A549 (cell line): Measurements from ENCODE around the gene ZBTB37. TPM values are rescaled to one million over a fixed set of nuclear protein-coding genes. Genes with fewer than 3 reads are reported as not detected.

Source experiments
- ATAC-seq, 2 experiments: fragments of 200-7000 bp in 1 of 2; fragments of >200 bp in 1 of 2; cut with Nextera tagmentation in 1 of 2; cut with Tn5 transposase in 1 of 2; 3 replicates each; pipeline versions ENCODE4 v1.8.0 to v1.9.1; 2018 to 2020; ENCODE audit warnings: mild to moderate bottlenecking in 1 of 2, moderate library complexity in 1 of 2
- CTCF ChIA-PET: fragments of 300-600 bp; sonication (Branson Sonifier 250); formaldehyde crosslinking; extraction: SDS; loops from one replicate; lab custom pipeline; 2021; ENCODE audit warnings: antibody characterized with exemption, inconsistent platforms; lab: Yijun Ruan, JAX
- POLR2A ChIA-PET: fragments of 350-600 bp; formaldehyde crosslinking; extraction: SDS; loops from one replicate; lab custom pipeline; 2021; ENCODE audit warnings: antibody characterized with exemption, inconsistent platforms; lab: Yijun Ruan, JAX
- DNase-seq, 2 experiments: peaks; one replicate each; pipeline versions ENCODE4 v3.0.0 to v3.0.0-alpha.2; 2011 to 2016; ENCODE audit warnings: low read depth in 1 of 2, low spot score in 1 of 2
- FAIRE-seq: peaks from 2 replicates; lab custom pipeline; 2011; peaks lifted over from hg19 to GRCh38; lab: Jason Lieb, UNC
- H3K27ac ChIP-seq, 2 experiments: fragments of >200 bp; sonication (Bioruptor Twin); formaldehyde crosslinking; 3 replicates each; pipeline ENCODE4 v1.5.1; 2016 to 2017
- H3K4me1 ChIP-seq: fragments of >200 bp; sonication (Bioruptor Twin); formaldehyde crosslinking; 3 replicates; pipeline ENCODE4 v1.6.1; 2016
- H3K4me2 ChIP-seq: fragments of >200 bp; sonication (Bioruptor Twin); formaldehyde crosslinking; 3 replicates; pipeline ENCODE4 v1.6.1; 2016
- H3K4me3 ChIP-seq: fragments of >200 bp; sonication (Bioruptor Twin); formaldehyde crosslinking; 3 replicates; pipeline ENCODE4 v1.5.1; 2016
- H3K9me3 ChIP-seq: fragments of >200 bp; sonication (Bioruptor Twin); formaldehyde crosslinking; 3 replicates; pipeline ENCODE4 v1.6.1; 2016
- ATOH8 ChIP-seq: fragments of 250-450 bp; sonication (Bioruptor Pico); IDR thresholded peaks from 2 replicates; pipeline ENCODE4 v1.5.0; 2020; ENCODE audit warnings: low read depth, mild to moderate bottlenecking, moderate library complexity
- E2F6 ChIP-seq: IDR thresholded peaks from 2 replicates; pipeline ENCODE4 v1.6.1; 2012; ENCODE audit warnings: low read depth, borderline replicate concordance
- EHMT2 ChIP-seq: fragments of 200-600 bp; sonication (generic); IDR thresholded peaks from 2 replicates; pipeline ENCODE4 v1.6.1; 2016; ENCODE audit warnings: antibody characterized with exemption, low read depth, mild to moderate bottlenecking, moderate library complexity
- EP300 ChIP-seq, 2 experiments: fragments of >200 bp; sonication (Bioruptor Twin); formaldehyde crosslinking; IDR thresholded peaks; 2 replicates in 1 of 2; 3 replicates in 1 of 2; pipeline ENCODE4 v1.6.1; 2016 to 2017
- FOXS1 ChIP-seq: fragments of 250-450 bp; sonication (Bioruptor Pico); IDR thresholded peaks from 2 replicates; pipeline ENCODE4 v1.5.0; 2020; ENCODE audit warnings: mild to moderate bottlenecking, moderate library complexity
- HOXA7 ChIP-seq: fragments of 250-450 bp; sonication (Bioruptor Pico); IDR thresholded peaks from 2 replicates; pipeline ENCODE4 v1.5.0; 2020; ENCODE audit warnings: mild to moderate bottlenecking, moderate library complexity
- HOXB5 ChIP-seq: fragments of 250-450 bp; sonication (Bioruptor Pico); IDR thresholded peaks from 2 replicates; pipeline ENCODE4 v1.5.0; 2020; ENCODE audit warnings: mild to moderate bottlenecking, moderate library complexity
- JUNB ChIP-seq: fragments of >200 bp; sonication (Bioruptor Twin); formaldehyde crosslinking; IDR thresholded peaks from 2 replicates; pipeline ENCODE4 v1.6.1; 2016
- MAFK ChIP-seq: fragments of 450-650 bp; IDR thresholded peaks from 2 replicates; pipeline ENCODE4 v1.6.1; 2014; ENCODE audit not compliant: partially characterized antibody
- NPAS2 ChIP-seq: fragments of 250-450 bp; sonication (Bioruptor Pico); IDR thresholded peaks from 2 replicates; pipeline ENCODE4 v1.8.0; 2022; ENCODE audit warnings: mild to moderate bottlenecking, moderate library complexity, borderline replicate concordance
- PBX3 ChIP-seq: IDR thresholded peaks from 2 replicates; pipeline ENCODE4 v1.6.1; 2012
- POLR2AphosphoS2 ChIP-seq: conservative IDR thresholded peaks from 2 replicates; pipeline ENCODE4 v1.6.1; 2012; ENCODE audit warnings: low read length, improper control_type of control experiment, inconsistent platforms
- RARB ChIP-seq: fragments of 250-450 bp; sonication (Bioruptor Pico); IDR thresholded peaks from 2 replicates; pipeline ENCODE4 v1.8.0; 2021; ENCODE audit warnings: mild to moderate bottlenecking, moderate library complexity
- RFX5 ChIP-seq: fragments of 450-650 bp; IDR thresholded peaks from 2 replicates; pipeline ENCODE4 v1.7.1; 2014; ENCODE audit warnings: antibody characterized with exemption, mild to moderate bottlenecking, moderate library complexity
- SMC3 ChIP-seq: fragments of >200 bp; sonication (Bioruptor Twin); formaldehyde crosslinking; IDR thresholded peaks from 3 replicates; pipeline ENCODE4 v1.6.1; 2018; ENCODE audit warnings: inconsistent platforms
- TP53 ChIP-seq: fragments of 250-450 bp; sonication (Bioruptor Pico); IDR thresholded peaks from 2 replicates; pipeline ENCODE4 v1.5.0; 2021; ENCODE audit warnings: mild to moderate bottlenecking, moderate library complexity
- USF2 ChIP-seq: fragments of 450-650 bp; IDR thresholded peaks from 2 replicates; pipeline ENCODE4 v1.6.1; 2014; ENCODE audit warnings: antibody characterized with exemption
- ZFP36 ChIP-seq: fragments of 450-650 bp; IDR thresholded peaks from 2 replicates; pipeline ENCODE4 v1.6.1; 2014; ENCODE audit warnings: borderline replicate concordance; ENCODE audit not compliant: partially characterized antibody
- ZSCAN20 ChIP-seq: fragments of 250-450 bp; sonication (Bioruptor Pico); IDR thresholded peaks from 2 replicates; pipeline ENCODE4 v1.8.0; 2022; ENCODE audit warnings: mild to moderate bottlenecking, moderate library complexity
- WGBS: methylation state at CpG from one replicate; pipeline ENCODE4 v1.1.6; 2017; ENCODE audit errors: missing lambda C conversion rate; 5-methylcytosine and 5-hydroxymethylcytosine counted together
- polyA plus RNA-seq, 4 experiments: library from polyadenylated mRNA; depleted of rRNA in 3 of 4; stranded (reverse); fragments of >200 nt; fragmentation: RNase III in 1 of 4; extraction: RNeasy Plus Mini Kit Qiagen cat#74134 plus additional on column Dnase treatment in 1 of 4; gene quantifications; 2 replicates in 3 of 4; 3 replicates in 1 of 4; pipeline ENCODE4 v1.2.3, GENCODE V29; 2011 to 2017
- TF ChIP-seq, protein P1 (sequence below): fragments of >200 bp; sonication (Bioruptor Twin); formaldehyde crosslinking; IDR thresholded peaks from 3 replicates; pipeline ENCODE4 v1.6.1; 2016
- TF ChIP-seq, protein P2 (sequence below): fragments of 200-600 bp; sonication (generic); IDR thresholded peaks from 2 replicates; pipeline ENCODE4 v1.6.1; 2016; ENCODE audit warnings: antibody characterized with exemption, mild to moderate bottlenecking, moderate library complexity
- TF ChIP-seq, protein P3 (sequence below): fragments of >200 bp; sonication (Bioruptor Twin); formaldehyde crosslinking; IDR thresholded peaks from 2 replicates; pipeline ENCODE4 v1.6.1; 2016

ZBTB37 gene
- polyA plus RNA-seq, 2 of the 4 experiments (the other 2 are of a cell fraction): 1.0 to 3.0 TPM

DNA sequence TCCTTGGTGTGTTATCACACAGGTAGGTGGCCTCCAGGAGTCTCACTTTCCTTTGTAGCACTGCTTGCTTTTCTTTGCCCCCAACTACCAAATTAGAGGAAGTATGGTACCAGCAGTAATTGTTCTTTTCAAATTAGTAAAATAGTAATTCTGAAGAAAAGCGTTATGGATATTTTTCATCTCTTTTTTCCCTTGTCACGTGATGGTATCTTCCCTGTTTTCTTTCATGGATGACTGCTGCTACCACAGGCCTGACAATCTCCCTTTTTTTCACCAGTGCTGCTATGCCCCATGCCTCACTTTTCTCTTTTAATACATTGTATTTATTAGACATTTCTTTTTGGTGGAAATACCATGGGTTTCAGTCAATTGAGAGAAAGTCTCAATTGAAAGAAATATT, 3.3 kb downstream of the ZBTB37 start:
- DNase-seq (no peak), ATAC-seq (no peak), FAIRE-seq (no peak)
- H3K4me1 ChIP-seq: peaks cover 9% of the 10 kb centered on the region
- 86% methylated on average over 2 of the region's 2 CpGs for WGBS
- H3K4me3 ChIP-seq: no peak overlapping the region
- ChIA-PET POLR2A (no interaction called here), CTCF (no interaction called here)
- H3K27ac ChIP-seq: no peak overlapping the region
- TF ChIP-seq SMC3 (no peak), HOXB5 (no peak), RFX5 (no peak), JUNB (no peak), TP53 (no peak), EP300 (IDR thresholded peaks at IDR 0.05) (no peak), MAFK (no peak), ATOH8 (CRISPR knock-in tag) (no peak), RARB (CRISPR knock-in tag) (no peak), E2F6 (no peak), POLR2AphosphoS2 (no peak)
- TF ChIP-seq, protein P1, sequence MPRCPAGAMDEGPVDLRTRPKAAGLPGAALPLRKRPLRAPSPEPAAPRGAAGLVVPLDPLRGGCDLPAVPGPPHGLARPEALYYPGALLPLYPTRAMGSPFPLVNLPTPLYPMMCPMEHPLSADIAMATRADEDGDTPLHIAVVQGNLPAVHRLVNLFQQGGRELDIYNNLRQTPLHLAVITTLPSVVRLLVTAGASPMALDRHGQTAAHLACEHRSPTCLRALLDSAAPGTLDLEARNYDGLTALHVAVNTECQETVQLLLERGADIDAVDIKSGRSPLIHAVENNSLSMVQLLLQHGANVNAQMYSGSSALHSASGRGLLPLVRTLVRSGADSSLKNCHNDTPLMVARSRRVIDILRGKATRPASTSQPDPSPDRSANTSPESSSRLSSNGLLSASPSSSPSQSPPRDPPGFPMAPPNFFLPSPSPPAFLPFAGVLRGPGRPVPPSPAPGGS: no peak
- H3K9me3 ChIP-seq: no peaks in the 10 kb centered on the region
- H3K4me2 ChIP-seq: no peak overlapping the region

DNA sequence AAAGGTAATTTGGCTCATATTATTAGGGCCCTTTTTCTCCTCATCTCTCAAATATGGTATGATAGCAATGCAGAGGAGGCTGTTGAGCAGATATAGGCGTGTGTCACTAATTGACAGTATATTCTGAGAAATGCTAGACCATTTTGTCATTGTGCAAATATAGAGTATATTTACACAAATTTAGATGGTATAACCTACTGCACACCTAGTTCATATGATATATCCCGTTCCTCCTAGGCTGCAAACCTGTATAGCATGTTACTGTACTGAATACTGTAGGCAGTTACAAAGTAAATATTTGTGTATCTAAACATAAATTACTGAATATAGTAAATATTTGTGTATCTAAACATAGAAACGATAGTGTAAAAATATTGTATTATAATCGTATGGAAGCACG, 8.6 kb downstream of the ZBTB37 start:
- Histone ChIP-seq H3K4me3 (no peak overlapping the region), H3K4me1 (peaks cover 2% of the 10 kb centered on the region; the same call in 1 of the 3 replicates), H3K27ac (no peak overlapping the region), H3K4me2 (no peak overlapping the region)
- FAIRE-seq (no peak), DNase-seq (no peak), ATAC-seq (no peak)
- ChIA-PET POLR2A (interaction anchor here (1.2 kb wide), 1 partner anchor 9 kb away, joined by 7 read pairs; the partner anchor contains the start of genes GAS5 and ZBTB37), CTCF (no interaction called here)
- WGBS: 78% methylated on average over 5 of the region's 5 CpGs
- TF ChIP-seq HOXA7 (CRISPR knock-in tag) (no peak), PBX3 (no peak), JUNB (no peak), FOXS1 (CRISPR knock-in tag) (no peak), USF2 (no peak), ZSCAN20 (CRISPR knock-in tag) (no peak), ZFP36 (no peak), EHMT2 (no peak), NPAS2 (CRISPR knock-in tag) (no peak)
- TF ChIP-seq, protein P2, sequence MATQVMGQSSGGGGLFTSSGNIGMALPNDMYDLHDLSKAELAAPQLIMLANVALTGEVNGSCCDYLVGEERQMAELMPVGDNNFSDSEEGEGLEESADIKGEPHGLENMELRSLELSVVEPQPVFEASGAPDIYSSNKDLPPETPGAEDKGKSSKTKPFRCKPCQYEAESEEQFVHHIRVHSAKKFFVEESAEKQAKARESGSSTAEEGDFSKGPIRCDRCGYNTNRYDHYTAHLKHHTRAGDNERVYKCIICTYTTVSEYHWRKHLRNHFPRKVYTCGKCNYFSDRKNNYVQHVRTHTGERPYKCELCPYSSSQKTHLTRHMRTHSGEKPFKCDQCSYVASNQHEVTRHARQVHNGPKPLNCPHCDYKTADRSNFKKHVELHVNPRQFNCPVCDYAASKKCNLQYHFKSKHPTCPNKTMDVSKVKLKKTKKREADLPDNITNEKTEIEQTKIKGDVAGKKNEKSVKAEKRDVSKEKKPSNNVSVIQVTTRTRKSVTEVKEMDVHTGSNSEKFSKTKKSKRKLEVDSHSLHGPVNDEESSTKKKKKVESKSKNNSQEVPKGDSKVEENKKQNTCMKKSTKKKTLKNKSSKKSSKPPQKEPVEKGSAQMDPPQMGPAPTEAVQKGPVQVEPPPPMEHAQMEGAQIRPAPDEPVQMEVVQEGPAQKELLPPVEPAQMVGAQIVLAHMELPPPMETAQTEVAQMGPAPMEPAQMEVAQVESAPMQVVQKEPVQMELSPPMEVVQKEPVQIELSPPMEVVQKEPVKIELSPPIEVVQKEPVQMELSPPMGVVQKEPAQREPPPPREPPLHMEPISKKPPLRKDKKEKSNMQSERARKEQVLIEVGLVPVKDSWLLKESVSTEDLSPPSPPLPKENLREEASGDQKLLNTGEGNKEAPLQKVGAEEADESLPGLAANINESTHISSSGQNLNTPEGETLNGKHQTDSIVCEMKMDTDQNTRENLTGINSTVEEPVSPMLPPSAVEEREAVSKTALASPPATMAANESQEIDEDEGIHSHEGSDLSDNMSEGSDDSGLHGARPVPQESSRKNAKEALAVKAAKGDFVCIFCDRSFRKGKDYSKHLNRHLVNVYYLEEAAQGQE: no peak
- TF ChIP-seq, protein P3, sequence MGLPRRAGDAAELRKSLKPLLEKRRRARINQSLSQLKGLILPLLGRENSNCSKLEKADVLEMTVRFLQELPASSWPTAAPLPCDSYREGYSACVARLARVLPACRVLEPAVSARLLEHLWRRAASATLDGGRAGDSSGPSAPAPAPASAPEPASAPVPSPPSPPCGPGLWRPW: no peak
- TF ChIP-seq, all 56 proteins: peak for 0
- no peaks in the 10 kb centered on the region for H3K9me3 ChIP-seq
